Naive thymus-derived CD8-positive, alpha-beta T cell (primary cell): ENCODE results near the gene NDRG3. TPM values are rescaled to one million over a fixed set of nuclear protein-coding genes. Genes with fewer than 3 reads are reported as not detected.

Source experiments
- ATAC-seq, 2 donors: fragments of 150-1000 bp; cut with Tn5 transposase in 1 of 2; sonication (Bioruptor Pico), chemical (Tn5 transposase) in 1 of 2; 1 replicate in 1 of 2; 2 replicates in 1 of 2; pipeline ENCODE4 v1.10.0; 2021; ENCODE audit warnings: mild to moderate bottlenecking in 2 of 2, moderate library complexity in 2 of 2
- POLR2A ChIA-PET: fragments of 350-600 bp; sonication (Branson Sonifier 250); formaldehyde crosslinking; loops from one replicate; lab custom pipeline; 2021; ENCODE audit warnings: antibody characterized with exemption; lab: Charles Lee
- DNase-seq, 10 donors: peaks; one replicate each; pipeline versions ENCODE4 v3.0.0 to v3.0.0-alpha.2; 2020 to 2022
- H3K27ac Mint-ChIP-seq, 10 donors: one replicate each; pipeline ENCODE4 v1.8.0; 2020 to 2022; ENCODE audit warnings: mild to moderate bottlenecking in 10 of 10, mixed read lengths in 10 of 10, moderate library complexity in 4 of 10, inconsistent platforms in 1 of 10
- H3K27me3 Mint-ChIP-seq, 5 donors: one replicate each; pipeline ENCODE4 v1.8.0; 2021 to 2022; ENCODE audit warnings: mixed read lengths in 5 of 5
- H3K36me3 Mint-ChIP-seq, 3 donors: one replicate each; pipeline ENCODE4 v1.8.0; 2020 to 2022; ENCODE audit warnings: mixed read lengths in 3 of 3, mild to moderate bottlenecking in 2 of 3, inconsistent platforms in 1 of 3
- H3K4me1 Mint-ChIP-seq, 4 donors: one replicate each; pipeline ENCODE4 v1.8.0; 2021 to 2022; ENCODE audit warnings: mixed read lengths in 4 of 4
- H3K4me3 Mint-ChIP-seq, 10 donors: one replicate each; pipeline ENCODE4 v1.8.0; 2020 to 2022; ENCODE audit warnings: mild to moderate bottlenecking in 10 of 10, mixed read lengths in 10 of 10, moderate library complexity in 6 of 10, inconsistent platforms in 1 of 10
- H3K9me3 Mint-ChIP-seq, 9 donors: one replicate each; pipeline ENCODE4 v1.8.0; 2020 to 2022; ENCODE audit warnings: mixed read lengths in 9 of 9, mild to moderate bottlenecking in 3 of 9, inconsistent platforms in 1 of 9, moderate library complexity in 1 of 9
- polyA plus RNA-seq, 3 donors: library from polyadenylated mRNA; unstranded; fragments of 300-500 nt; fragmentation: Illumina TruSeq; gene quantifications; one replicate each; pipeline ENCODE4 v1.2.3, GENCODE V29; 2021
- total RNA-seq, 8 experiments: library from RNA in 2 of 8; stranded (reverse) in 2 of 8; gene quantifications; one replicate each; pipeline ENCODE4 v1.2.3 and lab custom pipeline; 2021 to 2026

NDRG3 gene
- 10 to 100 TPM; 28.9 to 32.8 TPM for total RNA-seq
- 10 to 100 TPM; 40.0 to 44.5 (median 40.3) TPM for polyA plus RNA-seq
- 18.2 to 50.0 (median 37.1) reads per million in 6 experiments for total RNA-seq (lab: John Stamatoyannopoulos, UW)

GRCh38 chr20:36745927-36746659 is at the start of gene NDRG3:
TSS of gene NDRG3 (minus strand) at chr20:36746090. CDS start at chr20:36721735, 24,355 bp downstream.
- DNase-seq (peak; percentile 81 to 96 (median 91)), ATAC-seq (peak; percentile 96 to 97)
- Mint-ChIP-seq H3K4me1 (peaks cover 10 to 34% (median 27%) of the 10 kb centered on the region in 4 donors), H3K9me3 (no peaks in the 10 kb centered on the region), H3K36me3 (peaks cover 0 to 3% (median 2%) of the 10 kb centered on the region in 3 donors), H3K27ac (peak within 1 kb of the TSS; percentile 71 to 97 (median 96)), H3K4me3 (peak within 1 kb of the TSS; percentile 84 to 92 (median 90)), H3K27me3 (no peaks in the 10 kb centered on the region)
- POLR2A ChIA-PET, result interaction anchor here (0.5 to 5.7 kb wide), 10 partner anchors 9 to 229 kb away, joined by 3 to 65 read pairs (median 3); partner anchors contain the start of genes DSN1, RAB5IF, SLA2 and TGIF2

GRCh38 chr20:36794116-36794474 is 48.2 kb upstream of the NDRG3 start:
- peaks cover 0 to 15% (median 4%) of the 10 kb centered on the region in 3 donors for H3K36me3 Mint-ChIP-seq
- H3K4me1 Mint-ChIP-seq, result peaks cover 0 to 1% (median 0%) of the 10 kb centered on the region in 4 donors

GRCh38 chr20:36793294-36794115 is 47.6 kb upstream of the NDRG3 start:
- DNase-seq (no peak), ATAC-seq (no peak)
- H3K4me1 Mint-ChIP-seq, result peaks cover 0 to 1% (median 0%) of the 10 kb centered on the region in 4 donors
- no peaks in the 10 kb centered on the region for H3K9me3 Mint-ChIP-seq
- no peaks in the 10 kb centered on the region for H3K27me3 Mint-ChIP-seq
- POLR2A ChIA-PET, result interaction anchor here (0.6 kb wide), 1 partner anchor 73 kb away, joined by 3 read pairs; no protein-coding TSS in a partner anchor
- H3K4me3 Mint-ChIP-seq, result no peak overlapping the region
- H3K36me3 Mint-ChIP-seq, result peaks cover 0 to 9% (median 4%) of the 10 kb centered on the region in 3 donors
- H3K27ac Mint-ChIP-seq, result no peak overlapping the region

More at GRCh38 chr20:36794116-36794474, 48.2 kb upstream of the NDRG3 start:
- ATAC-seq, result no peak
- Mint-ChIP-seq H3K4me3 (no peak overlapping the region), H3K27me3 (no peaks in the 10 kb centered on the region), H3K9me3 (no peaks in the 10 kb centered on the region), H3K27ac (no peak overlapping the region)
- POLR2A ChIA-PET, result no interaction called here
- no peak for DNase-seq

GRCh38 chr20:36792422-36792821 is 46.5 kb upstream of the NDRG3 start:
- POLR2A ChIA-PET, result interaction anchor here (0.7 kb wide), 1 partner anchor 679 kb away, joined by 3 read pairs; no protein-coding TSS in a partner anchor

GRCh38 chr20:36791862-36792261 is 46.0 kb upstream of the NDRG3 start:
- no peaks in the 10 kb centered on the region for H3K9me3 Mint-ChIP-seq
- DNase-seq (no peak), ATAC-seq (no peak)
- peaks cover 0 to 1% (median 0%) of the 10 kb centered on the region in 4 donors for H3K4me1 Mint-ChIP-seq
- no peak overlapping the region for H3K4me3 Mint-ChIP-seq
- POLR2A ChIA-PET, result interaction anchor here (0.7 kb wide), 1 partner anchor 678 kb away, joined by 3 read pairs; no protein-coding TSS in a partner anchor
- no peaks in the 10 kb centered on the region for H3K27me3 Mint-ChIP-seq
- no peak overlapping the region for H3K27ac Mint-ChIP-seq
- H3K36me3 Mint-ChIP-seq, result peaks cover 0 to 9% (median 4%) of the 10 kb centered on the region in 3 donors

More at GRCh38 chr20:36792422-36792821, 46.5 kb upstream of the NDRG3 start:
- no peak overlapping the region for H3K4me3 Mint-ChIP-seq
- peaks cover 0 to 1% (median 0%) of the 10 kb centered on the region in 4 donors for H3K4me1 Mint-ChIP-seq
- ATAC-seq (no peak), DNase-seq (no peak)
- no peaks in the 10 kb centered on the region for H3K27me3 Mint-ChIP-seq
- no peaks in the 10 kb centered on the region for H3K9me3 Mint-ChIP-seq
- H3K36me3 Mint-ChIP-seq, result peaks cover 0 to 9% (median 4%) of the 10 kb centered on the region in 3 donors
- H3K27ac Mint-ChIP-seq, result no peak overlapping the region

GRCh38 chr20:36786663-36787062 is 40.8 kb upstream of the NDRG3 start:
- Mint-ChIP-seq H3K9me3 (no peaks in the 10 kb centered on the region), H3K4me1 (peaks cover 0 to 1% (median 0%) of the 10 kb centered on the region in 4 donors), H3K27ac (no peak overlapping the region), H3K4me3 (no peak overlapping the region), H3K36me3 (no peaks in the 10 kb centered on the region), H3K27me3 (no peaks in the 10 kb centered on the region)
- POLR2A ChIA-PET, result no interaction called here
- DNase-seq, result no peak
- no peak for ATAC-seq

- no peaks in the 10 kb centered on the region for H3K9me3 Mint-ChIP-seq
- DNase-seq (no peak), ATAC-seq (no peak)
- no peaks in the 10 kb centered on the region for H3K4me1 Mint-ChIP-seq
- H3K36me3 Mint-ChIP-seq, result no peaks in the 10 kb centered on the region
- POLR2A ChIA-PET, result no interaction called here
- H3K27ac Mint-ChIP-seq, result no peak overlapping the region
- H3K4me3 Mint-ChIP-seq, result no peak overlapping the region
- no peaks in the 10 kb centered on the region for H3K27me3 Mint-ChIP-seq
Measured at GRCh38 chr20:36786246-36786645, 40.4 kb upstream of the NDRG3 start.

GRCh38 chr20:36785308-36785707 is 39.4 kb upstream of the NDRG3 start:
- H3K4me3 Mint-ChIP-seq, result no peak overlapping the region
- no peak overlapping the region for H3K27ac Mint-ChIP-seq
- DNase-seq (no peak), ATAC-seq (no peak)
- no peaks in the 10 kb centered on the region for H3K36me3 Mint-ChIP-seq
- no peaks in the 10 kb centered on the region for H3K9me3 Mint-ChIP-seq
- no peaks in the 10 kb centered on the region for H3K27me3 Mint-ChIP-seq
- H3K4me1 Mint-ChIP-seq, result no peaks in the 10 kb centered on the region
- POLR2A ChIA-PET, result no interaction called here

GRCh38 chr20:36784900-36785299 is 39.0 kb upstream of the NDRG3 start:
- DNase-seq (no peak), ATAC-seq (no peak)
- H3K27me3 Mint-ChIP-seq, result no peaks in the 10 kb centered on the region
- H3K4me3 Mint-ChIP-seq, result no peak overlapping the region
- peak overlapping the region in 1 of 10 donors; percentile 36 for H3K27ac Mint-ChIP-seq
- H3K36me3 Mint-ChIP-seq, result no peaks in the 10 kb centered on the region
- POLR2A ChIA-PET, result no interaction called here
- H3K4me1 Mint-ChIP-seq, result no peaks in the 10 kb centered on the region
- no peaks in the 10 kb centered on the region for H3K9me3 Mint-ChIP-seq

- Mint-ChIP-seq H3K27me3 (no peaks in the 10 kb centered on the region), H3K4me3 (no peak overlapping the region), H3K4me1 (no peaks in the 10 kb centered on the region), H3K9me3 (no peaks in the 10 kb centered on the region), H3K36me3 (no peaks in the 10 kb centered on the region), H3K27ac (peak overlapping the region in 1 of 10 donors; percentile 3)
- DNase-seq (no peak), ATAC-seq (no peak)
- POLR2A ChIA-PET, result no interaction called here
Measured at GRCh38 chr20:36784116-36784515, 38.2 kb upstream of the NDRG3 start.

GRCh38 chr20:36779656-36780025 is 33.8 kb upstream of the NDRG3 start:
- Mint-ChIP-seq H3K4me3 (no peak overlapping the region), H3K36me3 (no peaks in the 10 kb centered on the region), H3K9me3 (no peaks in the 10 kb centered on the region), H3K4me1 (peaks cover 4 to 5% (median 4%) of the 10 kb centered on the region in 4 donors), H3K27me3 (no peaks in the 10 kb centered on the region), H3K27ac (peak overlapping the region in 2 of 10 donors; percentile 49 to 70)
- ATAC-seq (no peak), DNase-seq (no peak)
- POLR2A ChIA-PET, result interaction anchor here (0.6 kb wide), 1 partner anchor 1482 kb away, joined by 3 read pairs; no protein-coding TSS in a partner anchor

- H3K4me3 Mint-ChIP-seq, result no peak overlapping the region
Measured at GRCh38 chr20:36778831-36779655, 33.2 kb upstream of the NDRG3 start.

More at GRCh38 chr20:36778831-36779655, 33.2 kb upstream of the NDRG3 start:
- Mint-ChIP-seq H3K27ac (peak overlapping the region in 3 of 10 donors; percentile 28 to 76 (median 72)), H3K9me3 (no peaks in the 10 kb centered on the region), H3K36me3 (no peaks in the 10 kb centered on the region), H3K27me3 (peaks cover 0 to 2% (median 0%) of the 10 kb centered on the region in 5 donors), H3K4me1 (peaks cover 6 to 7% (median 7%) of the 10 kb centered on the region in 4 donors)
- DNase-seq (no peak), ATAC-seq (no peak)
- POLR2A ChIA-PET, result no interaction called here
